Epithelial cell of prostate (primary cell): ENCODE results near the gene TUFM.
"Not testable (repeated sequence)": the region's sequence is repeated elsewhere in the genome, so short reads cannot be mapped to it uniquely, and the experiment has no call there.

Experiments used
- DNase-seq: peaks from one replicate; pipeline ENCODE4 v3.0.0-alpha.2; 2011; ENCODE audit warnings: low read depth, low spot score
- H3K27ac ChIP-seq: fragments of 450-650 bp; 2 replicates; pipeline ENCODE4 v1.5.1; 2017; ENCODE audit warnings: mild to moderate bottlenecking

Gene TUFM

DNA sequence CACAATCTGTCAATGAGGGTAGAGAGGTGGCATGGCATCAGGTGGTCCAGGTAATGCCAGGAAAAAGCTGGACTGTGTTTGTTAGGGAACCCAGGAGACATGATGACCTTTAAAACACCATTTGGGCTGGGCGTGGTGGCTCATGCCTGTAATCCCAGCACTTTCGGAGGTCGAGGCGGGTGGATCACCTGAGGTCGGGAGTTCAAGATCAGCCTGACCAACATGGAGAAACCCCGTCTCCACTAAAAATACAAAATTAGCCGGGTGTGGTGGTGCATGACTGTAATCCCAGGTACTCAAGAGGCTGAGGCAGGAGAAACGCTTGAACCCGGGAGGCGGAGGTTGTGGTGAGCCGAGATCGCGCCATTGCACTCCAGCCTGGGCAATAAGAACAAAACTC is 25.6 kb downstream of the TUFM start:
- DNase-seq: not testable (repeated sequence)

DNA sequence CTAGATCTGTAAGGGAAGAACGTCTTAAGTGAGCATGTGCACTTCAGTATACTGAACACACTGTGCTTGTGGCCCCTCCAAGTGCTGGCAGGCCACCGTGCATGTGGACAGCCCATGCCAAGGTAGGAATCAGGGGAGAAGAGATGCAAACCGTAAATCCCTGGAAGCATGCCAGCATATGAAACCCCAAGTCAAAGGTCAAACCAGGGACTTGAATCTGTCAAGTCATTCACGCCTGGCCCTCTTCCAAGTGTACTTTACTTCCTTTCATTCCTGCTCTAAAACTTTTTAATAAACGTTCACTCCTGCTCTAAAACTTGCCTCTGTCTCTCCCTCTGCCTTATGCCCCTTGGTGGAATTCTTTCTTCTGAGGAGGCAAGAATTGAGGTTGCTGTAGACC is 26.1 kb downstream of the TUFM start:
- no peak for DNase-seq
- no peak overlapping the region for H3K27ac ChIP-seq

More for the DNA sequence above, 25.6 kb downstream of the TUFM start:
- not testable (repeated sequence) for H3K27ac ChIP-seq

DNA sequence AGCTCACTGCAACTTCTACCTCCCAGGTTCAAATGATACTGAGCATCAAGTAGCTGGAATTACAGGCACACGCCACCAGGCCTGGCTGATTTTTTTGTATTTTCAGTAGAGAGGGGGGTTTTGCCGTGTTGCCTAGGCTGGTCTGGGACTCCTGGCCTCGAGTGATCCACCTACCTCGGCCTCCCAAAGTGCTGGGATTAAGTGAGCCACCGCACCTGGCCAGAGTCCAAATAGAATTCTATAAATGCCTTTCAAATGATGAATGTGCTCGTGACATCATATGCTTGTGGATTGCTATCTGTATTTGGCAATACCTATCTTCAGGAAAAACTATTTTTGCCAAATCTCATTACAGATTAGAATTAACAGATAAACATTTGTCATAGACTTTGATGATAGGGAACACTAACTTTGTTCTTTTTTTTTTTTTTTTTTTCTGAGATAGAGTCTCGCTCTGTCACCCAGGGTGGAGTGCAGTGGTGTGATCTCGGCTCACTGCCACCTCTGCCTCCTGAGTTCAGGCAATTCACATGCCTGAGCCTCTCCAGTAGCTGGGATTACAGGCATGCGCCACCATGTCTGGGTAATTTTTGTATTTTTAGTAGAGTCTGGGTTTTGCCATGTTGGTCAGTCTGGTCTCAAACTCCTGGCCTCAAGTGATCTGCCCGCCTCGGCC is 38.6 kb downstream of the TUFM start:
- not testable (repeated sequence) for DNase-seq, H3K27ac ChIP-seq

DNA sequence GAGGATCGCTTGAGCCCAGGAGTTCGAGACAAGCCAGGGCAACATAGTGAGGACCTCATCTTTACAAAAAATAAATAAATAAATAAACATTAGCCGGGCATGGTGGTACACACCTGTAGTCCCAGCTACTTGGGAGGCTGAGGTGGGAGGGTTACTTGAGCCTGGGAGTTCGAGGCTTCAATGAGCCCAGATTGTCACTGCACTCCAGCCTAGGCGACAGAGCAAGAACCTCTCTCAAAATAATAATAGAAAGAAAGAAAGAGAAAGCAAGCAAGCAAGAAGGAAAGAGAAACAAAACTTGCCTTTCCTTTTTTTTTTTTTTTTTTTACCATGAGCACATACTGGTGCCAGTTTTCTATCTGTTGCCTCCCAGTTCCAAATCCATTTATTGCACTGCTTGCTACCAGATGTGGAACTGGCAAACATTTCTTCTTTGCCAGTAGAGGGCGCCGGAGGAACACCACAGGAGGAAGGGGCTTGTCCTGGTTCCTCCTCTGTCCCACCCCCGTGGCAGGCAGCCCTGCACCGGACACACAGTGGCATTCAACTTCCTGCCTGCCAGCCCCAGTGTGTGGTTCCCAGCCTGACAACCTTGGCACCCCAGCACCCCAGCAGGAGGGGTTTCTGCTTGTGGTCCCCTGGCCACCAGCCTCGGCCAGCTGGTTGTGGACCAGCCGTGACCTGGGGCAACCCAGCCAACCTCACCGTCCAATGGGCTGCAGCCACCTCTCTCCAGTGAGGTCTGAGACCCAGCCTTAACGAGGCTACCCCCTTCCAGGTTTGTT is 43.7 kb downstream of the TUFM start:
- not testable (repeated sequence) for DNase-seq, H3K27ac ChIP-seq
